Measurements from ENCODE around the gene SH3BP4. TPM values are rescaled to one million over a fixed set of nuclear protein-coding genes. Genes with fewer than 3 reads are reported as not detected.

Gene SH3BP4
- polyA plus RNA-seq, 2 of the 4 experiments (the other 2 are of a cell fraction), result 22.6 to 35.7 TPM

GRCh38 chr2:234987754-234988153 is 35.9 kb downstream of the SH3BP4 start:
- Histone ChIP-seq H3K9me3 (no peaks in the 10 kb centered on the region), H3K4me1 (peaks cover 38% of the 10 kb centered on the region), H3K4me3 (no peak overlapping the region), H3K27ac (peak overlapping the region in 1 of 2 experiments; percentile 20; a peak in 2 of 6 replicates), H3K4me2 (no peak overlapping the region)
- WGBS (ENCODE audit: missing lambda C conversion rate), result 90% methylated on average over 7 of the region's 7 CpGs
- ChIA-PET CTCF (no interaction called here), POLR2A (no interaction called here)
- ATAC-seq (no peak), DNase-seq (ENCODE audit: low read depth in 1 of 2, low spot score in 1 of 2) (no peak), FAIRE-seq (no peak)
- TF ChIP-seq EHMT2 (IDR thresholded peaks at IDR 0.05; ENCODE audit: low read depth) (0 out of 2 replicates have a peak, but pooled peaks have one; percentile 51), BCL3 (IDR thresholded peaks at IDR 0.05) (no peak)

- ChIA-PET CTCF (no interaction called here), POLR2A (no interaction called here)
- no peak overlapping the region for H3K4me3 ChIP-seq
- no peak for TF ChIP-seq BHLHE40 (IDR thresholded peaks at IDR 0.05; ENCODE audit: low read depth, low read length)
- TF ChIP-seq NR3C1 (IDR thresholded peaks at IDR 0.05), result no peak
- TF ChIP-seq JUN (IDR thresholded peaks at IDR 0.05), result no peak
- TF ChIP-seq RNF2 (IDR thresholded peaks at IDR 0.05; ENCODE audit: borderline replicate concordance, low read depth), result no peak
- peaks cover 31% of the 10 kb centered on the region for H3K4me1 ChIP-seq
- DNase-seq (ENCODE audit: low read depth in 1 of 2, low spot score in 1 of 2), result no peak
- 96% methylated on average over 14 of the region's 14 CpGs for WGBS (ENCODE audit: missing lambda C conversion rate)
- no peak for FAIRE-seq
- no peak for ATAC-seq
- H3K27ac ChIP-seq, result peak overlapping the region in 1 of 2 experiments; percentile 58; a peak in 3 of 6 replicates
- peak overlapping the region; percentile 10; the same call in 1 of the 3 replicates for H3K4me2 ChIP-seq
- no peaks in the 10 kb centered on the region for H3K9me3 ChIP-seq
These were observed 36.7 kb downstream of the SH3BP4 start for GRCh38 chr2:234988491-234988890.

GRCh38 chr2:234989183-234989701 is 37.4 kb downstream of the SH3BP4 start:
- Histone ChIP-seq H3K4me1 (peaks cover 30% of the 10 kb centered on the region), H3K4me3 (no peak overlapping the region), H3K27ac (peak overlapping the region in 1 of 2 experiments; percentile 58; a peak in 3 of 6 replicates), H3K4me2 (peak overlapping the region; percentile 10; the same call in 2 of the 3 replicates), H3K9me3 (no peaks in the 10 kb centered on the region)
- ATAC-seq, result no peak; a peak in 1 of 6 replicates
- WGBS (ENCODE audit: missing lambda C conversion rate), result 76% methylated on average over 13 of the region's 13 CpGs
- DNase-seq (ENCODE audit: low read depth in 1 of 2, low spot score in 1 of 2), result no peak
- ChIA-PET POLR2A (no interaction called here), CTCF (no interaction called here)
- no peak for FAIRE-seq
- TF ChIP-seq TP53 (CRISPR knock-in tag; IDR thresholded peaks at IDR 0.05) (no peak), CTCF (IDR thresholded peaks at IDR 0.05) (no peak), JUNB (IDR thresholded peaks at IDR 0.05) (no peak), JUN (IDR thresholded peaks at IDR 0.05) (no peak), NR3C1 (IDR thresholded peaks at IDR 0.05) (no peak), PBX3 (IDR thresholded peaks at IDR 0.05) (no peak), RARB (CRISPR knock-in tag; IDR thresholded peaks at IDR 0.05) (no peak), RNF2 (IDR thresholded peaks at IDR 0.05; ENCODE audit: borderline replicate concordance, low read depth) (no peak), E2F6 (IDR thresholded peaks at IDR 0.05; ENCODE audit: borderline replicate concordance, low read depth) (no peak), CBX8 (IDR thresholded peaks at IDR 0.05) (no peak), MAX (IDR thresholded peaks at IDR 0.05) (no peak), ZSCAN20 (CRISPR knock-in tag; IDR thresholded peaks at IDR 0.05) (no peak), EHF (CRISPR knock-in tag; IDR thresholded peaks at IDR 0.05) (no peak), MAZ (IDR thresholded peaks at IDR 0.05; ENCODE audit: borderline replicate concordance, low read depth, low read length) (no peak), POLR2A (IDR thresholded peaks at IDR 0.05; ENCODE audit: low read length) (no peak)

Data from A549 (cell line).